Hepatocyte (in vitro differentiated cells): ENCODE data around the gene TXNRD1.

Experiments
- CTCF ChIP-seq: fragments of 200-600 bp; sonication (generic); IDR thresholded peaks from 2 replicates; pipeline ENCODE4 v1.5.1; 2016; ENCODE audit warnings: antibody characterized with exemption, mild to moderate bottlenecking; ENCODE audit not compliant: poor library complexity
- EZH2 ChIP-seq: fragments of 200-600 bp; sonication (generic); IDR thresholded peaks from 2 replicates; pipeline ENCODE4 v1.6.1; 2016; ENCODE audit warnings: antibody characterized with exemption, mild to moderate bottlenecking, borderline replicate concordance
- EZH2phosphoT487 ChIP-seq: fragments of 200-600 bp; sonication (generic); IDR thresholded peaks from one replicate; pipeline ENCODE4 v1.6.1; 2018; ENCODE audit warnings: antibody characterized with exemption, mild to moderate bottlenecking, low read depth, moderate library complexity; ENCODE audit not compliant: unreplicated experiment, severe bottlenecking

DNA sequence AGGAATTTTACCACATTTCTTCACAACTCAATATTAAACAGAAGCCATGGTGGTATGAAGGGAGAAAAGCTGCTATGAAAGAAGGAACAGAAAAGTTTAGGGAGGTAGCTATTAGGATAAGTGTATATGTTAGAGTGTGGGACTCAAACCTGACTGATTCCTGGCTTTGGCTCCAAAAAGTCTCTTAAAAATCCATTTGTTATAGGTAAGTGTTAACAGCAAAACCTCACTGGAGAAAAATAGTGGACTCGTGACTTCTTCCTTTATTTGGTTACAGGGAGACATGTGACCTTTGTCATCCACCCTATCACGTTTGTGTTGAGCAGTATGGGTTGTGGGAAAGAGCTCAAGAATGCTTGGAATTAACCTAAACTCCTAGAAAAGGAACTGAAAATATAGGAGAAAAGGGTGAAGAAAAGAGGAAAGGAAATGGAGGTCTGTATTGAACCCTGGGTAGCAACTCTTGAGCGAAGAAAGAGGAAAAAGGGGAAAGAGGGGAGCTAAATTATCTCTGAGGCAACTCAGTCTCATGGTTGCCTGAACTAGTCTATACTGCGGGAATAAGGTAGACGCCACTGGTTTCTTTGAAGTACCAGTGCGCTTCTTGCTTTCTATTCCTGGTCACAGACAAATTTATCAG lies 84.4 kb downstream of the TXNRD1 start:
- no peak for TF ChIP-seq CTCF
- TF ChIP-seq EZH2phosphoT487: no peak
- no peak for TF ChIP-seq EZH2
